HL-60 (cell line): ENCODE measurements around the gene NAA10. TPM values are rescaled to one million over a fixed set of nuclear protein-coding genes. Genes with fewer than 3 reads are reported as not detected.

ENCODE experiments used
- DNase-seq, 2 experiments: peaks; one replicate each; pipeline ENCODE4 v3.0.0-alpha.2; 2010 to 2020; ENCODE audit warnings: low read depth in 1 of 2, low spot score in 1 of 2
- H3K27ac ChIP-seq: fragments of 250-450 bp; sonication (Bioruptor Pico); replicated peaks from 2 replicates; pipeline ENCODE4 v1.5.1; 2020; ENCODE audit warnings: mild to moderate bottlenecking, moderate library complexity
- H3K27me3 ChIP-seq: fragments of 250-450 bp; sonication (Bioruptor Pico); 2 replicates; pipeline ENCODE4 v1.5.1; 2021; ENCODE audit warnings: mild to moderate bottlenecking, moderate library complexity; ENCODE audit not compliant: insufficient read depth, poor library complexity, severe bottlenecking
- H3K4me3 ChIP-seq: replicated peaks from 2 replicates; pipeline ENCODE4 v1.5.1; 2011; ENCODE audit warnings: mild to moderate bottlenecking, control low read depth, low read length; ENCODE audit not compliant: insufficient read depth
- GABPA ChIP-seq: IDR thresholded peaks from 2 replicates; pipeline ENCODE4 v1.6.1; 2012; ENCODE audit warnings: low read depth
- POLR2AphosphoS5 ChIP-seq: IDR thresholded peaks from 2 replicates; pipeline ENCODE4 v1.6.1; 2012; ENCODE audit warnings: low read depth
- SPI1 ChIP-seq: IDR thresholded peaks from 2 replicates; pipeline ENCODE4 v1.6.1; 2012; ENCODE audit warnings: low read depth, mild to moderate bottlenecking, borderline replicate concordance
- microRNA-seq: library from miRNA; unstranded; fragments of <30 nt; microRNA quantifications from one replicate; pipeline ENCODE4, GENCODE V29; 2018
- TF ChIP-seq, protein P1 (sequence below): IDR thresholded peaks from one replicate; pipeline ENCODE4 v1.5.1; 2011; ENCODE audit warnings: low read length, control low read depth, inconsistent platforms; ENCODE audit not compliant: insufficient read depth
- TF ChIP-seq, protein P2 (sequence below): IDR thresholded peaks from 2 replicates; pipeline ENCODE4 v1.6.1; 2012; ENCODE audit warnings: low read depth; ENCODE audit not compliant: insufficient replicate concordance

NAA10 gene

GRCh38 chrX:153879741-153880439 lies 54.9 kb downstream of the NAA10 start:
- DNase-seq = no peak
- Histone ChIP-seq H3K27me3 (peaks cover 5% of the 10 kb centered on the region), H3K27ac (no peak overlapping the region), H3K4me3 (no peak overlapping the region)
- TF ChIP-seq, protein P1, sequence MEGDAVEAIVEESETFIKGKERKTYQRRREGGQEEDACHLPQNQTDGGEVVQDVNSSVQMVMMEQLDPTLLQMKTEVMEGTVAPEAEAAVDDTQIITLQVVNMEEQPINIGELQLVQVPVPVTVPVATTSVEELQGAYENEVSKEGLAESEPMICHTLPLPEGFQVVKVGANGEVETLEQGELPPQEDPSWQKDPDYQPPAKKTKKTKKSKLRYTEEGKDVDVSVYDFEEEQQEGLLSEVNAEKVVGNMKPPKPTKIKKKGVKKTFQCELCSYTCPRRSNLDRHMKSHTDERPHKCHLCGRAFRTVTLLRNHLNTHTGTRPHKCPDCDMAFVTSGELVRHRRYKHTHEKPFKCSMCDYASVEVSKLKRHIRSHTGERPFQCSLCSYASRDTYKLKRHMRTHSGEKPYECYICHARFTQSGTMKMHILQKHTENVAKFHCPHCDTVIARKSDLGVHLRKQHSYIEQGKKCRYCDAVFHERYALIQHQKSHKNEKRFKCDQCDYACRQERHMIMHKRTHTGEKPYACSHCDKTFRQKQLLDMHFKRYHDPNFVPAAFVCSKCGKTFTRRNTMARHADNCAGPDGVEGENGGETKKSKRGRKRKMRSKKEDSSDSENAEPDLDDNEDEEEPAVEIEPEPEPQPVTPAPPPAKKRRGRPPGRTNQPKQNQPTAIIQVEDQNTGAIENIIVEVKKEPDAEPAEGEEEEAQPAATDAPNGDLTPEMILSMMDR = no peak
- TF ChIP-seq POLR2AphosphoS5 (no peak), SPI1 (no peak), GABPA (no peak)
- TF ChIP-seq, protein P2, sequence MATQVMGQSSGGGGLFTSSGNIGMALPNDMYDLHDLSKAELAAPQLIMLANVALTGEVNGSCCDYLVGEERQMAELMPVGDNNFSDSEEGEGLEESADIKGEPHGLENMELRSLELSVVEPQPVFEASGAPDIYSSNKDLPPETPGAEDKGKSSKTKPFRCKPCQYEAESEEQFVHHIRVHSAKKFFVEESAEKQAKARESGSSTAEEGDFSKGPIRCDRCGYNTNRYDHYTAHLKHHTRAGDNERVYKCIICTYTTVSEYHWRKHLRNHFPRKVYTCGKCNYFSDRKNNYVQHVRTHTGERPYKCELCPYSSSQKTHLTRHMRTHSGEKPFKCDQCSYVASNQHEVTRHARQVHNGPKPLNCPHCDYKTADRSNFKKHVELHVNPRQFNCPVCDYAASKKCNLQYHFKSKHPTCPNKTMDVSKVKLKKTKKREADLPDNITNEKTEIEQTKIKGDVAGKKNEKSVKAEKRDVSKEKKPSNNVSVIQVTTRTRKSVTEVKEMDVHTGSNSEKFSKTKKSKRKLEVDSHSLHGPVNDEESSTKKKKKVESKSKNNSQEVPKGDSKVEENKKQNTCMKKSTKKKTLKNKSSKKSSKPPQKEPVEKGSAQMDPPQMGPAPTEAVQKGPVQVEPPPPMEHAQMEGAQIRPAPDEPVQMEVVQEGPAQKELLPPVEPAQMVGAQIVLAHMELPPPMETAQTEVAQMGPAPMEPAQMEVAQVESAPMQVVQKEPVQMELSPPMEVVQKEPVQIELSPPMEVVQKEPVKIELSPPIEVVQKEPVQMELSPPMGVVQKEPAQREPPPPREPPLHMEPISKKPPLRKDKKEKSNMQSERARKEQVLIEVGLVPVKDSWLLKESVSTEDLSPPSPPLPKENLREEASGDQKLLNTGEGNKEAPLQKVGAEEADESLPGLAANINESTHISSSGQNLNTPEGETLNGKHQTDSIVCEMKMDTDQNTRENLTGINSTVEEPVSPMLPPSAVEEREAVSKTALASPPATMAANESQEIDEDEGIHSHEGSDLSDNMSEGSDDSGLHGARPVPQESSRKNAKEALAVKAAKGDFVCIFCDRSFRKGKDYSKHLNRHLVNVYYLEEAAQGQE = no peak

Small RNA genes lying within 50 kb of the gene (microRNA-seq; reads per million reads assigned to microRNA genes)
- gene MIR3202-1 = not detected
- gene MIR3202-2 = not detected
